ENCODE results near the gene LAMA3. TPM values are rescaled to one million over a fixed set of nuclear protein-coding genes. Genes with fewer than 3 reads are reported as not detected.
"Not testable (repeated sequence)": the region's sequence is repeated elsewhere in the genome, so short reads cannot be mapped to it uniquely, and the experiment has no call there.

LAMA3 gene
- total RNA-seq, 2 donors from 2014 or later: 30.1 to 34.2 TPM

DNA sequence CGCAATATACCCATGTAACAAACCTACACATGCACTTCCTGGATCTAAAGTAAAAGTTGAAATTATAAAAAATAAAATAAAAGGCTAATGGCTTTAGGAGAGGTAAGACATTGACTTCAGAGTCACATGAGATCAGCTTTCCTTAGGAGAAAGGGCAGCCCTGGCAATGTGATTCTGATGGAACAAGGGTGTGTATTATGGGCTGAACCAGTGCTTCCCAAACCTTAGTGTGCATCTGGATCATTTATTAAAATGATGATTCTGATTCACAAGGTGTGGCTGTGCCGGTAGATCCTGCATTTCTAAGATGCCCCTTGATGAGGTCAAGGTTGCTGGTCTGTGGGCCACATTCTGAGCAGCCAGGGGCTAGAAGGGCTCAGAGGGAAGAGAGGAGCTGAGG, 42.6 kb downstream of the LAMA3 start:
- TF ChIP-seq, protein P1, sequence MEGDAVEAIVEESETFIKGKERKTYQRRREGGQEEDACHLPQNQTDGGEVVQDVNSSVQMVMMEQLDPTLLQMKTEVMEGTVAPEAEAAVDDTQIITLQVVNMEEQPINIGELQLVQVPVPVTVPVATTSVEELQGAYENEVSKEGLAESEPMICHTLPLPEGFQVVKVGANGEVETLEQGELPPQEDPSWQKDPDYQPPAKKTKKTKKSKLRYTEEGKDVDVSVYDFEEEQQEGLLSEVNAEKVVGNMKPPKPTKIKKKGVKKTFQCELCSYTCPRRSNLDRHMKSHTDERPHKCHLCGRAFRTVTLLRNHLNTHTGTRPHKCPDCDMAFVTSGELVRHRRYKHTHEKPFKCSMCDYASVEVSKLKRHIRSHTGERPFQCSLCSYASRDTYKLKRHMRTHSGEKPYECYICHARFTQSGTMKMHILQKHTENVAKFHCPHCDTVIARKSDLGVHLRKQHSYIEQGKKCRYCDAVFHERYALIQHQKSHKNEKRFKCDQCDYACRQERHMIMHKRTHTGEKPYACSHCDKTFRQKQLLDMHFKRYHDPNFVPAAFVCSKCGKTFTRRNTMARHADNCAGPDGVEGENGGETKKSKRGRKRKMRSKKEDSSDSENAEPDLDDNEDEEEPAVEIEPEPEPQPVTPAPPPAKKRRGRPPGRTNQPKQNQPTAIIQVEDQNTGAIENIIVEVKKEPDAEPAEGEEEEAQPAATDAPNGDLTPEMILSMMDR (IDR thresholded peaks at IDR 0.05): no peak
- no peaks in the 10 kb centered on the region for H3K27me3 ChIP-seq (replicated peaks; ENCODE audit: insufficient read depth)
- no peak overlapping the region for H3K27ac ChIP-seq

DNA sequence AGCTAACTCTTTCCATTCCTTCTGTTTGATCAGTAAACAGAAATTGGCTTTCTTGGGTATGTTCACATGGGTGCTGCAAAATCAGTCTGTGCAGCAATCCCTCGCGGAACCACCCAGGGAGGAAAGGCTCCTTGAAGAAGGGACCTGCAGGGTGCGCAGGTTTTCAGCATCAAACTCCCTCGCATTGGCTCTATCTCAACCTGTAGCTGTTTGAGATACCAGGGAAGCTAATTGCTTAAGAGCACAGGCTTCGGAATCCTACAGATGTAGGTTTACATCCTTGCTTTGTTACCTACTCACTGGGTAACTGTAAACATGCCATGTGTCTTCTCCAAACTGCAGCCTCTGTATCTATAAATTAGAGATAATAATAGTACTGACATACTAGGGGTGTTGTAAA, 43.2 kb downstream of the LAMA3 start:
- DNase-seq (ENCODE audit: low spot score): no peak

More for the DNA sequence above, 42.6 kb downstream of the LAMA3 start:
- no peak for DNase-seq (ENCODE audit: low spot score)
- H3K9me3 ChIP-seq: no peaks in the 10 kb centered on the region
- no peak for ATAC-seq (ENCODE audit: insufficient number of reproducible peaks, low FRiP score, low read depth)
- no peak overlapping the region for H3K4me3 ChIP-seq
- no peaks in the 10 kb centered on the region for H3K36me3 ChIP-seq
- H3K4me1 ChIP-seq (ENCODE audit: control insufficient read depth in 1 of 2, low read depth in 2 of 2): no peaks in the 10 kb centered on the region

DNA sequence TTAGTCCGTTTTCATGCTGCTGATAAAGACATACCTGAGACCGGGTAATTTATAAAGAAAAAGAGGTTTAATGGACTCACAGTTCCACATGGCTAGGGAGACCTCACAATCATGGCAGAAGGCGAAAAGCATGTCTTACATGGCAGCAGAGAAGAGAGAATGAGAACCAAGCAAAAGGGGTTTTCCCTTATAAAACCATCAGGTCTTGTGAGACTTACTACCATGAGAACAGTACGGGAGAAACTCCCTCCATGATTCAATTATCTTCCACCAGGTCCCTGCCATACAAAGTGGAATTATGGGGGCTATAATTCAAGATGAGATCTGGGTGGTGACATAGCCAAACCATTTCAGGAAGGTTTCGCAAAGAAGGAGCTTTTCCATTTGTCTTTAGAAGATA, 44.0 kb downstream of the LAMA3 start:
- not testable (repeated sequence) for H3K9me3 ChIP-seq; H3K4me3 ChIP-seq; H3K36me3 ChIP-seq; H3K27ac ChIP-seq; ATAC-seq (ENCODE audit: insufficient number of reproducible peaks, low FRiP score, low read depth); H3K4me1 ChIP-seq (ENCODE audit: control insufficient read depth in 1 of 2, low read depth in 2 of 2); DNase-seq (ENCODE audit: low spot score); H3K27me3 ChIP-seq (replicated peaks; ENCODE audit: insufficient read depth)

More for the DNA sequence above, 43.2 kb downstream of the LAMA3 start:
- no peaks in the 10 kb centered on the region for H3K27me3 ChIP-seq (replicated peaks; ENCODE audit: insufficient read depth)
- no peak for ATAC-seq (ENCODE audit: insufficient number of reproducible peaks, low FRiP score, low read depth)
- no peaks in the 10 kb centered on the region for H3K4me1 ChIP-seq (ENCODE audit: control insufficient read depth in 1 of 2, low read depth in 2 of 2)
- H3K9me3 ChIP-seq: no peaks in the 10 kb centered on the region
- no peak overlapping the region for H3K4me3 ChIP-seq
- no peak overlapping the region for H3K27ac ChIP-seq
- TF ChIP-seq, protein P1 (IDR thresholded peaks at IDR 0.05): no peak
- no peaks in the 10 kb centered on the region for H3K36me3 ChIP-seq

DNA sequence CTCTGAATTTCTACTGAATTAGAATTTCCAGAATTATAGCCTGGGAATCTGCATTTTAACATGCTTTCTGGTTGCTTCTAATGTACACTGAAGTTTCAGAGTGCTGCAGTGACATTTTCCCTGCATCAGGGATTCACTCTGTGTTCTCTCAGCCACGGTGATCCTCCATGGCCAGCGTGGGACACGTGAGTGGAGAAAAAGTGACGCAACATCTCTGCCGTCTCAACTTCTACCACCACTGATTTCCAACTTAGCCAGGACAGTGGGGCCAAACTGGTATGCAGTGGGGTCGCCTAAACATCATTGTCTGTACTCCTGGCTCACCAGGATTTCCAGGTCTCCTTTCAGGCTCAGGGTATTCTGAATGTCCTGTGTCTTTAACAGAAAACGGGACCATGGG, 44.6 kb downstream of the LAMA3 start:
- H3K4me1 ChIP-seq (ENCODE audit: control insufficient read depth in 1 of 2, low read depth in 2 of 2): no peaks in the 10 kb centered on the region
- H3K27ac ChIP-seq: no peak overlapping the region
- ATAC-seq (ENCODE audit: insufficient number of reproducible peaks, low FRiP score, low read depth) (no peak), DNase-seq (ENCODE audit: low spot score) (no peak)
- no peaks in the 10 kb centered on the region for H3K27me3 ChIP-seq (replicated peaks; ENCODE audit: insufficient read depth)
- H3K9me3 ChIP-seq: no peaks in the 10 kb centered on the region
- H3K36me3 ChIP-seq: no peaks in the 10 kb centered on the region
- no peak overlapping the region for H3K4me3 ChIP-seq
- TF ChIP-seq, protein P1 (IDR thresholded peaks at IDR 0.05): no peak

DNA sequence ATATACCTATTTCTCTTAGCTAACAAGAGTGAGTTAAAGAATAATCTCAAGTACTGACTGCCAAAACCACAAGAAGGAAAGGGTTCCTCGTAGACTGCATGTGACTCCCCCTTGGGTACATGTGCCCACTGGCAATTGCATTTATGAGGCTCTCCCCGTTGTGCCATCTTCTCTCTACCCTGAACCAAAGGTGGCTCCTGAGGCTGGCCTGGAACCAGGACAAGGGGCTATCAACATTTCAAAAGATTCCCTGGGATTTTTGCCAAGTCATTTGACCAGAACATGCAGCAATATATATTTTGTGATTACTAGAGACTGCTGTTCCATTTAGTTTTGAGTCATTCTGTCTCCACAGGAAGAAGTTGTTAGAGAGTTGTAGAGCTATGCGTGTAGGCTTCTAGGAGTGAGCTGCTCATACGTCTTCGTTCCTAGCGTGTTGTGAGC, 45.8 kb downstream of the LAMA3 start:
- no peaks in the 10 kb centered on the region for H3K27me3 ChIP-seq (replicated peaks; ENCODE audit: insufficient read depth)
- no peaks in the 10 kb centered on the region for H3K4me1 ChIP-seq (ENCODE audit: control insufficient read depth in 1 of 2, low read depth in 2 of 2)
- H3K36me3 ChIP-seq: no peaks in the 10 kb centered on the region
- no peaks in the 10 kb centered on the region for H3K9me3 ChIP-seq
- no peak overlapping the region for H3K4me3 ChIP-seq
- H3K27ac ChIP-seq: no peak overlapping the region
- ATAC-seq (ENCODE audit: insufficient number of reproducible peaks, low FRiP score, low read depth) (no peak), DNase-seq (ENCODE audit: low spot score) (no peak)
- TF ChIP-seq, protein P1 (IDR thresholded peaks at IDR 0.05): no peak

DNA sequence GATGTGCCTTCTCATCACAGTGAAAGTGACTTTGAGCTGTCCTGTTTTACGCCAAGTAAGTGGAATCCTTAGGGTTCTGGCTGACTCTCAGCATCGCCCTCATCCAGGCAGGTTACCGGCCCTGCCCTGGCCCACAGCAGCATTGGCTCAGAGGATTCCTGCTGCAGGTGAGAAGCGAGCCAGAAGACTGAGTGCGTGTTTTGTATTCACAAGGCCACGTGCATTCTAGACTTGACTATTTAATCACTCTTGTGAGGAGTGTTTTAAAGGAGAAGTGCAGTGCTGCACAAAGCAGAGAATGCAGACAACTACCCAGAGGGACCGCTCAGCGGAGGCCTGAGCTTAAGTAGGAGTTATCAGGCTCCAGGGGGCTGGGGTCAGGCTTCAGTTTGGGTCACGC, 48.3 kb downstream of the LAMA3 start:
- Histone ChIP-seq H3K9me3 (no peaks in the 10 kb centered on the region), H3K36me3 (no peaks in the 10 kb centered on the region), H3K27ac (no peak overlapping the region), H3K4me3 (no peak overlapping the region), H3K27me3 (replicated peaks; ENCODE audit: insufficient read depth) (no peaks in the 10 kb centered on the region), H3K4me1 (ENCODE audit: control insufficient read depth in 1 of 2, low read depth in 2 of 2) (no peaks in the 10 kb centered on the region)
- TF ChIP-seq, protein P1 (IDR thresholded peaks at IDR 0.05): no peak
- ATAC-seq (ENCODE audit: insufficient number of reproducible peaks, low FRiP score, low read depth) (no peak), DNase-seq (ENCODE audit: low spot score) (no peak)
